A172 (cell line): ENCODE measurements around the gene PIP4K2A. TPM values are rescaled to one million over a fixed set of nuclear protein-coding genes. Genes with fewer than 3 reads are reported as not detected.

Experiments used
- DNase-seq: peaks from one replicate; pipeline ENCODE4 v3.0.0-alpha.2; 2015; ENCODE audit warnings: low spot score
- total RNA-seq: library from RNA; depleted of rRNA; stranded (reverse); fragments of >200 nt; shearing (Covaris generic); gene quantifications from 2 replicates; pipeline ENCODE4 v1.2.3, GENCODE V29; 2014

PIP4K2A gene
- total RNA-seq, 1 experiment from 2014 or later, result 74.9 TPM

DNA sequence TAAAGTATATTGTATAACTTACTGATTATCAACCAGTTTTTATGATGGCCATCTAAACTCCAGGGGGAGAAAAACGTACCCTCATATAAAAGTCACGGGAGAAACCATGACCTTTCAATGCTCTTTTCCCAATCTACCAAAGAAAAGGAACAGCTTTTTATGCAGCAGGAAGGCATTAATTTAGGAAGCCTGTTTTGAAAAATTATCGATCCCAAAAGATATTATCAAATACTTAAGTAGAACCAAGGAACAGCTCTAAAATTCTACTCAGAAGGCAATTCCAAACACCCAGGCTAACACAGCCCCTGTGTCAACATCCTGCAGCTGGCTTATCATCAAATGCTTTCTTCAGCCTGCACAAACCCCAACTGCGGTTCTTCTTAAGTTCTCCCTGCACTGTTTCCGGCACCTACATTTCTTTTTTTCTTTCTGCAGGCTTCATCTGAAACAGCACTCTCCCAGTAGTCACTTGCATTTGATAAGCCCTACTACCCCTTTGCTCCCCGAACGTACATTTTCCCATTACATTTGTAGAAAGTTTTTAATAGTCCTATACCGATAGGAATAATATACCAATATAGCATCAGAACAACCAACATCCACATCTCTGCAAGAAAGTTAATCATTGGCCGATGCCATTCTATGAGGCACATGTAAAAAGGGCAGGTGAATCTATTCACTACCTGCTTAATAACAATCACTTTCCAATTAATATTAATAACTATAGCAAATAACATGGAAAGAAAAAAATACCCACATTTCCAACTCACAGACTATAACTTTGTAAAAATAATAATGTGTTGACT lies 47.9 kb downstream of the PIP4K2A start:
- DNase-seq, result no peak

DNA sequence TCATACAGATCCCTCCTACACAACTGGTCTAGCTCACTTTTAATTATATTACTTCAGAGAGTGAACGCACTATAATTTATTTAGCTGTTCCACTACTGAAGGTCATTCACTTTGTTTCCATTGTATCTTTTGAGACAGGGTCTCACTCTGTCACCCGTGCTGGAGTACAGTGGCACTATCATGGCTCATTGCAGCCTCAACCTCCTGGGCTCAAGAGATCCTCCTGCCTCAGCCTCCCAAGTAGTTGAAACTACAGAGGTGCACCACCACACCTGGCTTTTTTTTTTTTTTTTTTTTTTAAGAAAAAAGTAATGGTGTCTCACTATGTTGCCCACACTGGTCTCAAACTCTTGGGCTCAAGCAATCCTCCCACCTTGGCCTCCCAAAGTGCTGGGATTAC lies 49.0 kb downstream of the PIP4K2A start:
- DNase-seq, result no peak

DNA sequence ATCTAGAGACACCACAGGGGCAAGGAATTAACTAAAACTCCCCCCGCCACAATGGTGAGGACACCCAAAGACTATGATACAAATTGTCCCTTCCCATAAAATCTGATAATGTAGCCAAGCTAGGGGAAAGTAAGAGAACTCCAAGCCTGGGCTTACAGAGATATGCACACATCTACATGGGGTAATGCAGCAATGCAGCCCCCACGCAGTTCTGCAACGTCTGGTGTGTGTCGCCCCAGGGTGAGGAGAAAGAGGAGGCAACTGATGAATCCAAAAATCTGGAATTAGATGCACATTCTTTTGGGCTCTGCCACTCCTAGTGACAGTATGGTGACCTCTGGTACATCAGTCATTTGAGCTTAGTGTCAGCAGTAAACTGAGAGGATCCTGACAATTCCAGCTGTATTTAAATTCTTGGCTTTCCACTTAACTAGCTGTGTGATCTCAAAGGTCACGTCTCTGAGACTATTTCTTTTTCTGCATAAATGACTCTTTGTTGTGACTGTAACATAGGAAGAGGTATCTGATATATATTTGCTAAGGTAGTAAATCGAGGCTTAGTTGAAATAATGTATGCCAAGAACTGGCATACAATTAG lies 51.5 kb downstream of the PIP4K2A start:
- no peak for DNase-seq

DNA sequence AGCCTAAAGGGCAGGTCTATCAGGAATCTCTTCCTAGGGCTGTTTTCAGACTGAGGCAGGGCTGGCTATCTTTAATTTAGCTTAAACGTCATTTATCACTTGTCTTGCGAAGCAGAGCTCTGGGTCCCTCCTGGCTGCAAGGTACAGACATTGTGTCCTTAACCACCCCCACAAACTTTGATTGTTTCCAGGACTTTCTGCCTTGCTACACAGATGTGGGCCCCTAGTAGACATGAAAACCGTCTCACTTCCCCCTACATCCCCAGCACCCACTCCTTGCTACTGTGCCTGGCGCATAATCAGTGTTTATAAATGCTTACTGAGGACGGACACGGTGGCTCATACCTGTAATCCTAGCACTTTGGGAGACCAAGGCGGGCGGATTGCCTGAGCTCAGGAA lies 54.5 kb downstream of the PIP4K2A start:
- DNase-seq, result no peak

DNA sequence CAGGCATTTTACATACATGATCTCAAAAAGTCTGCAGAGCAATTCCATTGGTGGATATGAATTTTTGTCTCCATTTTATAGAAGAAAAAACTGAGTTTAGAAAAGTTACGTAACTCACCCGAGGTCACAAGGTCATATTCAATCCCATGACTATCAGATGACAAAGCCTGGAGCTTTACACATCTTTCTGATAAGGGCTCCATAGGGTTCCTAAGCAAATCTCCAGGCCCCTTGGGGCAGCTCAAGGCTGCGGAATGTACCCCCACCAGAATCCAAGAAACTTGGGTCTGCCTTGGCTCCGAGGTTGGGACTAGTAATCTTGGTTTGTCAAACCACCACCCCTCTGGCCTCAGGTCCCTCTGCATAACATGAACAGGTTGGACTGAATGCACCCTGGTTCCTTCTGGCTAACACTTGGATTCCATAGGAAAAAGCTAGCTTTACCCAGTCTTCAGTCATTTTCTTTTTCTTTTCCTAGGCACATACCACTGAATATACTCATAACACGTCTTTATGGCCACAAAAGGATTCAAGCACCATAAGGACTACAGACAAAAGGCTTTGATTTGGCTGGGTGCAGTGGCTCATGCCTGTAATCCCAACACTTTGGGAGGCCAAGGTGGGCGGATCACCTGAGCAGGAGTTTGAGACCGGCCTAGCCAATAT lies 55.5 kb downstream of the PIP4K2A start:
- DNase-seq, result no peak

DNA sequence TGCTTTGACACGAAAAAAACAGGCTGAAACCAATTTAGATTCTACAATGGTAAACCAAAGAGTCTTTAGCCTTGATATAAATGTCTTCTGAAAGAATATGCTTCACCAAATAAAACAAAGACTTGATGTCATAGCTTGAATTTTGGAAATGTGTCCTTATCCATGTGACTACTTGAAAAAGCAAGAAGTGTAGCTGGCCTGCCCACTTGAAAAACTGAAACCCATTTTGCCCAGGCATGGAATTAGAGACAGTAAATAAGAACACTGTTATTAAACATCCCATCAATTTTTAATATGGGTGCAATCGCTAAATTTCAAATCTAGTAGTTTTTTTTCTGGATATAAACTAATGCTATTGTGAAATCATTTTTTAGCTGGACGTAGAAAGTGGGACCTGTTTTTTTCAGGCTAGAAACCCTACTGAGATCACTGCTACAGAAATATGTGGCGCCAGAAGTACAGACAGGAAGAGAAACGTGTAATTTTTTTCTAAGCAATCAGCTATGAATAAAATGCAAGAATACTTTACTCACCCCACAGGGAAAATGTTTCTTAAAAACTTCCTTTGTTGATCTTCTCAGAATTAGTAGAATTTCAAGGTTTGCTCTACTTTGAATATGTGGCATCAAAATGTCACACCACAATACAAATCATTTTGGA lies 56.7 kb downstream of the PIP4K2A start:
- DNase-seq, result no peak

DNA sequence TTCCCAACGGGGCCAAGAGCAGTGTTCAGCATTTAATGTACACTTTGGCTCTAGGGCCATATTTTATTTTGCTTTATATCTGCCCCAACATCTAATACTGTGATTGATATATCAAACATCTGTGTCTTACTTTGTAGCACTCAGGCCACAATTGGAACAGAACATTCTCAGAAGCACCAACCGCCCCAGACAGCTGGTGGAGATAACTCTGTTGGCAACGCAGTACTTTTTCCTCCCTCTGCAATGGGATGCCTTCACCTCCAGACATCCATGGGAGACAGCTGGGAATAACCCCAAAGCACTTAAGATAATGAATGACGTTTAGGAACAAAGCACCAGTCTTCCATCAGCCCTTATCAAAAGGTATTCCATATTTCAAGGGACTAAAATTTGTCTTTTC lies 57.4 kb downstream of the PIP4K2A start:
- no peak for DNase-seq

DNA sequence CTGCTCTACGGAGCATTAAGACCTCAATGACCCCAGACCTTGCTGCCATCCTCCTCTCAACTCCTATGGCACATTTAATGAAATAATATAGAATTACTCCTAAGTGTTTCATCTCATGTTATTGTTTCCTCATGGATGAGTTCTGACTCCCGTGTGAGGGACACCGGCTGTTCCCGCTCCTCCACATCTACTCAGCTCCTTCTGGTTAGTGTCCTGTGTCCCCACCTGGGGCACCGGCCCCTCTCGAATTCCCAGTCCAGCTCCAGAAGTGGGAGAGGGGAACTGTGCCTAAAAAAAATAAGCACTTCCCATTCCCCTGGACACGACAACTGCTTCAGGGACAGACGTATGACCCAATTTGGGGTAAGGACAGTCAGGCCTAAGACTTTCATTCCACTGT lies 58.3 kb downstream of the PIP4K2A start:
- DNase-seq, result no peak

DNA sequence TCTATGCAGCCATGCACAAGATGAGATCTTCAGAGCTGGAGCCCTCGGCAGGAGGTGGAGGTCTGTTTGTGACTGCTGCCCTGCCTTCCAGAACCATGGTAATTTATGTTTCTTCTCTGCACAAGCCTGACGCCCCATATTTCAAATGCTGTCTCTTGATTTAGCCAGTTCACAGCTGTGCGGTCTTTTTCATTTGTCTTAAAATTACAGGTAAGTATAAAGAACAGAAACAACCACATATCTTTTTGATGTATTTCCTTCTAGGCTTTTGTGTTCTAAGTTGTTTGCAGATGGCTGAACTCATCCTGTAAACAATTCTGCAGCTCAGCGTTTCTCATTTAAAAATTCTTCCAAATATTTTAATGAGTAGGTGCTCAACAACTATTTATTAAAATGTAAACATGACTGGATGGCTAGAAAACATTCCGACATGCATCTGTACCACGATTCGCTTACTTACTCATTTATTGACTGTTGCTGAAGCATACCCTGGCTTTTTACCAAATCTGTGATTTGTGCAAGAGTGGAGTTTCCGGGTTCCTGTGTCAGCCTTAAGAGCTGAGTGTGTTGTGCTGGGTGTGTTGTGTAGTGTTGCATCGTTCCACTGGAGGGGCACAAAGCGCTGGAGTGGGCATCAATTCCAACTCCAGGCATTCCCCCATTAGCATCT lies 58.9 kb downstream of the PIP4K2A start:
- no peak for DNase-seq

DNA sequence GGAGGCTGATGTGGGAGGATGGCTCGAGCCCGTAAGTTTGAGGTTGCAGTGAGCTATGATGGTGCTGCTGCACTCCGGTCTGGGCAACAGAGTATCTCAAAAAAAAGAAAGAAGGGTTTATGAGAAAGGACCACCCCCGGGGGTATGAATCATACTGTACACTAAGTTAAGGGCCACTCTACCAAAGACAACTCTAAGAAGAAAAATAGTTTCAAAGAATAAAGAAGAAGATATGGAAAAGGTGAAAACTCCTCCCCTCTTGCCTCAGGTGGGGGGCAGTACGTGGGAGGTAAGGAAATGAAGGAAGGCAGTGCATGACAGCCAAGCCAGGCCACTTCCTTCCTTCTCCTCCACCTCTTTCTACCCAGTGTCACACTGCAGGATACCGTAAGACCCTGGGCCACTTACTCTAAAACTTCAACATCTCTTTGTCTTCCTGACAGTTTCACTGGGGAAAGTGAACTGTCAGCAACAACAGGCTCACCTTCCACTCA lies 61.3 kb downstream of the PIP4K2A start:
- no peak for DNase-seq

DNA sequence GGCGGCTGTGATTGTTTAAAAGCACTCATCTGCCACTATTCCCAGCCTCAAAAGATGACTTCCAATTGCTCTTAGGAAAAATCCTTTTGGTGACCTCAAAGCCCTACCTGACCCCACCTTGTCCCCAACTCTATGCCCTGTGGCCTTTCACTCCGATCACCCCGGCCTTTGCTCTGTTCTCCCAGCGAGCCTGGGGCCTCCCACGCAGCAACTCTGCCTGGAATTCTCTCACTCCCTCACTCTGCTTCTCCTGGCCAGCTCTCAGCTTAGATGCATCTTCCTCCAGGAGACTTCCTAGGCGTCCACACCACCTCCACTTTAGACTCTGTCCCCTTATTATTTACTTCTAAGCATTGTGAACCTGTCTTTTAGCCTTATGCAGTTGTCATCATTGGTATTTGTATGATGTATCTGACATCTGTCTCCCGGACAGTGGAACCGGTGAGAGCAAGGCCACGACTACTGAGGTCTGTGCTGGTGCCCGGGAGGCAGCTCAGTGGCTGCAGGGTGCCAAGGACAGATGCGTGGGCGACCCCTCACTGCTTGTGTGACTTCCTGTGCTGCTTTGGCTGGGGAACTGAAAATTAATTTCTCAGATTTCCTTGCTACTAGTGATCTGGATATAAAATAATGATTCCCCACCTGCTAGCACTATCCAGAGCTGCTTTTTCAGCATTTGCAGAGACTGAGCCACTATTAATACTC lies 63.0 kb downstream of the PIP4K2A start:
- no peak for DNase-seq

DNA sequence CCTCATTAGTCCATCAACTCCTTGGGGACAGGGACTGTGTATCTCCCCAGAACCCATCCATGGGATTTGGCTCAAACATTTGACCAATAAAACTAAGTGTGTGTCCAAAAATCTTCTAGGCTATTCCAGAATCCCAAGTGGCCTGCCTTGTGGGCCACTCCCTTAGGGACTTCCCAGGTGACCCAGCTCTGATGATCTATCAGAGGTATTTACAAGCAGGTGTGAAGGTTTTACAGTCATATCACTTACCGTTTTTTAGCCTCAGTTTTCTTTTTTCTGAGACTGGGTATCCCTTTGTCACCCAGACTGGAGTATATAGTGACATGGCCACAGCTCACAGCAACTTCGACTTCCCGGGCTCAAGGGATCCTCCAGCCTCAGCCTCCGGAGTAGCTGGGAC lies 64.4 kb downstream of the PIP4K2A start:
- DNase-seq, result no peak

DNA sequence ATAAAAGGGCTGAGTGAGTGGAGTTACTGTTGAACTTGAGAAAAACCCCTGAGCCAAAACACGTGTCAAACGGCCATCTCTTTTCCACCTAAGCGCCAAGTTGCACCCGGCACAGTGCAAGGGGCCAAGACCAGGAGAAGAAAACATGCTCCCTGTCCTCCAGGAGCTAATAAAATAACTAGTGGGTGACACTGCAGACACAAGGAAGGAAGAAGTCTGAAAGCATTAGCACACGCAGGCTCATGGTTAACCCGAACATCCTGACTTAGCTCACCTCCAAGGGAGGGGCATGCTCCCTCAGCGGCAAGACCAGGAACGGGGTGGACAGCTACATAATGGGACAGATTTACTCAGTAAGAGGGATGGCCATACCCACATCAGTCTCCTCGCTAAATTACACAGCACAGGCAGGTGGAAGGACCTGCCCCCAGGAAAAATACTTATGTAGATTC lies 65.0 kb downstream of the PIP4K2A start:
- no peak for DNase-seq

DNA sequence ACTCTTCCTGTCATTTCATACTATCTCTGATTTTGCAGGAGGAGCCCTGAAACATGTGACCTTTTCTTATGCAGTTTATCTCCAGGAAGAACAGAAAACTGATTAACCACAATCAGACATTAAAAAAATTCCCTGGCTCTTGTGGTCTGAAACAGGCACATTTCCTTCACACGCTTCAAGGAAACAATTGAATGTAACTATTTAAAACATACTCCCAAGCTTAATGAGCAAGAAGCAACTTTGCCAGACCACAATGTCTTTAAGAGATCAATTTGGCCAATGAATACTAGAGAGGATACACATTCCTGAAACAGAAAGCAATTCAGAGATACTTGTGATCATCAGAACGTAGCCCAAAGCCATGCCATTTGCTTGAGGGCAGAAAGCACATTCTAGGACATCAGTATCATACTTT lies 65.8 kb downstream of the PIP4K2A start:
- peak; percentile 64 for DNase-seq

DNA sequence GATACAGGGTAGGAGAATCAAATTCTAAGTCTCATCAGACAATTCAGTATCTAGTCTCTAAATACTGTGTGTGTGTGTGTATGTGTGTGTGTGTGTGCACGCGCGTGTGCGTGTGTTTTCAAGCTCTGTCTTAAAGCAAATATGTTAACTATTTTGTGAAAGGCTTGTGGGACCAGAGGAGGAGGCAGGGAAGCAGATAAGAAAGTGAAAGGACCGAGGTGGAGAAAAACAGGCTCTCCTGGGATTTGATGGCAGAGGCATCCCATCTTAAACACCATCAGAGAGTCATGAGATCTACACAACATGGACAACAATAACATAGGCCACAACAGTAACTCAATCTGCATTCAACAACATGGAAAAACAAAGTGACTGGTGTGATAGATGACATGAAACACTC lies 67.1 kb downstream of the PIP4K2A start:
- no peak for DNase-seq

DNA sequence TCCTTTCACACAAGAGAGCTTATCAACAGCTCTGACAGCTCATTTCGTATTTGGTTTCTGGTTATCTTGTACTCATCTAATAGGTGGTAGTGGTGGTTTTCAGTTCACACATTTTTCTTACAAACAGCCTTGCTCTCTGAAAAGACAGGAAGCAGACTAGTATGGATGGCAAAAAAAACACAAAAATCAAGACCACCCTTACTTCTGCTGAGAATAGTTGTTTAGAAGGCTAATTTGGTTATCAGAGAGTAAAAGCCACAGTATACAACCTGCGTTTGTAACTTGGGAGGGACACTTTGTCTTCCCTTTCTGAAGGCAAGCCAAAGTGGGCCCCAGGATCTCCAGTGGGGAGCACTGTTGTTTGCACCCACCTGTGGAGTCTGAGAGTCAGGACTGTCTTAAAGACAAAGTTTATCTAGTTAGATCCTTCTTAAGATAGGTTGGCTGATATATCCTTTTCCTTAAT lies 68.0 kb downstream of the PIP4K2A start:
- no peak for DNase-seq

DNA sequence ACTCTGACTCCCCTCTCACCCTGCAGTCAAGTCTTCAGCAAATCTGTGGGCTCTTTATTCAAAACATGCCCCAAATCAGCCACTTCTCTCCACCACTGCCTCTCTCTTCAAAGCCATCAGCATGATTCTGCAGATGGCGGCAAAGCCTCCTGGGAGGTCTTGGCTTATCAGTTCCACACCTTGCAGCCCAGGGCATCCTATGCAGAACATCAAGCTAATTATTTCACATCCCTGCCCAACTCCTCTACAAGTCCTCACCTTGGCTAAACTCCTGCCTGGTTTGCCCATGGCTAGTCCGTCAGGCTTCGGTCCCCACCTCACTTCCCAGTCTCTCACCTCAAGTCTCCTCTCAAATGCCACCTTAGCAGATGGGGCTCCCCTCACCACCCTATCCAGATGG lies 70.2 kb downstream of the PIP4K2A start:
- no peak for DNase-seq

DNA sequence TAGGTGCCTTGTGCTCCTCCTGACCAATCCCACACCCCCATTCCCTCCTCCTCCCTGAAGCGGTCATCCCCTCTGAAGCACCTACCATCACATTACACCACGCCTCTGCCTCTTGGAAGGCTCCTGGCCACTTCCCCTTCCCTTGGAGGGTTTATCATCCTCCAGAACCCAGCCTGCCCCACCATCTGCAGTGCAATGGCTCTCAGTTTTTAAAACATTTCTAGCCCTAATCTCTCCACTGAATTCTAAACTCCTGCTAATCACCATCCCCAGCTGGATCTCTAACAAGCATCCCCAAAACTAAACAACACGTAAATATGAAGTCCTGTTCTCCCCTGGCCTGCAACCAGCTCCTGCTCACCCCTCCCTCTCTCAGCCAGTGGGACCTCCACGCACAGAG lies 70.6 kb downstream of the PIP4K2A start:
- no peak for DNase-seq

DNA sequence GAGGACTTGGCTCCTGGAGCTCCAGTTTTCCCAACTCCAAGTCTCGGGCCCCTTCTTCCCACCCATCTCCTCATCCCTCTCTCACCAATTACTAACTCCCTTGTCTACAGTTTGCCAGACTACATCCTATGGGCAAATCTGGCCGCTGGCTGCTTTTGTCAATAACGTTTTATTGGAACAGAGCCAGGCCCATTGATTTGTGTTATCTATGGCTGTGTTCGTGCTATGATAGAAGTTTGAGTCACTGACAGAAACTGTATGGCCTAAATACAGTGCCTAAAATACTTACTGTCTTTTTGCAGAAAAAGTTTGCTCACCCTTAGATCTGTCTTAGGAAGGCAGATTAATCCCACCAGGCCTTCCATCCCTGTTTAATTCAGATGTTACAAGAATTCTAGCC lies 71.3 kb downstream of the PIP4K2A start:
- no peak for DNase-seq

DNA sequence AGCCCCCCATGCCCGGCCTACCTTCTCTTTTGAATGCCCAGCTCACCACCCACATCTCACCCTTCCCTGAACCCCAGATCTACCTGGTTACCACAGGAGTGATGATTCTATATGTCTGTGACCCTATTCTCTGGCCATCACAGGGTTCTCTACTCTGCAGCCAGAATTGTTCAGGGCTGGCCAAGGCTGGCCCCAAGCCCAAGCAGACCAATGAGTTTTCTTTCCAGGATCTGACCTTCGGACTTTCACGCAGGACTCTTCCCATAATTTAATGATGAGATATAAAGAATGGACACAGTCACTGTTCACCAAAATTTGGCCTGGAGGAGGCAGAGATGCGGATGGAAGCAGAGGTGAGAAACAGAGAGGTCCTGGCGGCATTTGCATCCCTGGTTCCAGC lies 72.6 kb downstream of the PIP4K2A start:
- DNase-seq, result no peak

DNA sequence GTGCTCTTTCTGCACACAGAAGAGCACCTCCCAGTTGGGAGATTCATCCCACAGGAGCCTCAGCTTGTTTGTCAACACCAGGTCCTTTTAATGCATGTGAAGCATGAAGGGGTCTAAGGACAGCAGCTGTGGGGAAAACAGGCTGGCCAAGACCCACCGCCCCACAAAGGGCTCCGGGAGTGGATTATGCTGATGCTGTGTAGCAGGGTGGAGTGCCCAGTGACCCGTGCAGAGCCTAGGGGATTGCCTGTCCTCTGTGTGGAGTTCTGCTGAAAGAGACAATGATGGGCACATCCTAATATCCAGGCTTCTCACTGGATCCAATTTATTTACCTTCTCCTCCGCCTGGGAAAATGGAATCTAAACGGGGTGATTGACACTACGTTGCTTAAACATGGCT lies 74.0 kb downstream of the PIP4K2A start:
- no peak for DNase-seq
